Kidney glomerular epithelial cell (primary cell): ENCODE data around the gene KLHL40.

Source experiments
- DNase-seq: peaks from one replicate; lab custom pipeline; 2025; lab: John Stamatoyannopoulos, UW

Gene KLHL40

GRCh38 chr3:42670051-42670576, 15.2 kb upstream of the KLHL40 start:
- no peak for DNase-seq

GRCh38 chr3:42670670-42671069, 14.7 kb upstream of the KLHL40 start:
- DNase-seq = no peak

GRCh38 chr3:42672515-42672914, 12.8 kb upstream of the KLHL40 start:
- no peak for DNase-seq

GRCh38 chr3:42673082-42673481, 12.3 kb upstream of the KLHL40 start:
- no peak for DNase-seq

GRCh38 chr3:42674146-42674545, 11.2 kb upstream of the KLHL40 start:
- DNase-seq = no peak

- no peak for DNase-seq
These were observed 9.4 kb upstream of the KLHL40 start for GRCh38 chr3:42675909-42676308.

- no peak for DNase-seq
These were observed 6.9 kb upstream of the KLHL40 start for GRCh38 chr3:42678447-42678846.

- DNase-seq = no peak
These were observed 5.1 kb upstream of the KLHL40 start for GRCh38 chr3:42680271-42680670.

- no peak for DNase-seq
These were observed 4.5 kb upstream of the KLHL40 start for GRCh38 chr3:42680806-42681205.

- DNase-seq = no peak
These were observed 3.8 kb upstream of the KLHL40 start for GRCh38 chr3:42681361-42682038.

- no peak for DNase-seq
These were observed 2.9 kb upstream of the KLHL40 start for GRCh38 chr3:42682301-42683070.

- DNase-seq = peak; percentile 59
These were observed 1.3 kb upstream of the KLHL40 start for GRCh38 chr3:42683875-42684598.

GRCh38 chr3:42684632-42685362, 540 bp upstream of the KLHL40 start:
- no peak for DNase-seq

- DNase-seq = no peak
These were observed 819 bp downstream of the KLHL40 start for GRCh38 chr3:42685891-42686820.

- no peak for DNase-seq
These were observed 1.7 kb downstream of the KLHL40 start for GRCh38 chr3:42686832-42687650.

- DNase-seq = no peak
These were observed 2.7 kb downstream of the KLHL40 start for GRCh38 chr3:42688016-42688415.

- no peak for DNase-seq
These were observed 3.4 kb downstream of the KLHL40 start for GRCh38 chr3:42688487-42689420.

- no peak for DNase-seq
These were observed 4.2 kb downstream of the KLHL40 start for GRCh38 chr3:42689421-42690014.
